Hepatocyte (in vitro differentiated cells): ENCODE results near the gene CYP17A1. TPM values are rescaled to one million over a fixed set of nuclear protein-coding genes. Genes with fewer than 3 reads are reported as not detected.

Experiments
- DNase-seq: peaks from one replicate; pipeline ENCODE4 v3.0.0-alpha.2; 2016; ENCODE audit warnings: low spot score
- H2AFZ ChIP-seq: fragments of 200-600 bp; sonication (generic); 2 replicates; pipeline ENCODE4 v1.6.0; 2016; ENCODE audit warnings: antibody characterized with exemption, mild to moderate bottlenecking
- H3K27ac ChIP-seq: fragments of 200-600 bp; sonication (generic); 2 replicates; pipeline ENCODE4 v1.5.1; 2016; ENCODE audit warnings: mild to moderate bottlenecking
- H3K27me3 ChIP-seq: fragments of 200-600 bp; sonication (generic); 2 replicates; pipeline ENCODE4 v1.6.1; 2016
- H3K36me3 ChIP-seq: fragments of 200-600 bp; sonication (generic); replicated peaks from 2 replicates; pipeline ENCODE4 v1.5.1; 2016; ENCODE audit warnings: low read depth; ENCODE audit not compliant: insufficient read depth
- H3K4me1 ChIP-seq: fragments of 200-600 bp; sonication (generic); 2 replicates; pipeline ENCODE4 v1.5.1; 2016; ENCODE audit warnings: mild to moderate bottlenecking, moderate library complexity; ENCODE audit not compliant: insufficient read depth
- H3K4me2 ChIP-seq: fragments of 200-600 bp; sonication (generic); 2 replicates; pipeline ENCODE4 v1.6.0; 2016
- H3K4me3 ChIP-seq: fragments of 200-600 bp; sonication (generic); 2 replicates; pipeline ENCODE4 v1.5.1; 2016; ENCODE audit warnings: mild to moderate bottlenecking
- H3K79me2 ChIP-seq: fragments of 200-600 bp; sonication (generic); 2 replicates; pipeline ENCODE4 v1.6.0; 2017; ENCODE audit warnings: mild to moderate bottlenecking
- H3K9me2 ChIP-seq: fragments of 200-600 bp; sonication (generic); replicated peaks from 2 replicates; pipeline ENCODE4 v1.6.0; 2017; ENCODE audit warnings: mild to moderate bottlenecking; ENCODE audit not compliant: insufficient read depth
- H3K9me3 ChIP-seq: fragments of 200-600 bp; sonication (generic); 2 replicates; pipeline ENCODE4 v1.5.1; 2016; ENCODE audit warnings: low read depth, mild to moderate bottlenecking
- H4K20me1 ChIP-seq: fragments of 200-600 bp; sonication (generic); 2 replicates; pipeline ENCODE4 v1.6.0; 2016; ENCODE audit warnings: mild to moderate bottlenecking; ENCODE audit not compliant: insufficient read depth, poor library complexity, severe bottlenecking
- CTCF ChIP-seq: fragments of 200-600 bp; sonication (generic); IDR thresholded peaks from 2 replicates; pipeline ENCODE4 v1.5.1; 2016; ENCODE audit warnings: antibody characterized with exemption, mild to moderate bottlenecking; ENCODE audit not compliant: poor library complexity
- EZH2 ChIP-seq: fragments of 200-600 bp; sonication (generic); IDR thresholded peaks from 2 replicates; pipeline ENCODE4 v1.6.1; 2016; ENCODE audit warnings: antibody characterized with exemption, mild to moderate bottlenecking, borderline replicate concordance
- EZH2phosphoT487 ChIP-seq: fragments of 200-600 bp; sonication (generic); IDR thresholded peaks from one replicate; pipeline ENCODE4 v1.6.1; 2018; ENCODE audit warnings: antibody characterized with exemption, mild to moderate bottlenecking, low read depth, moderate library complexity; ENCODE audit not compliant: unreplicated experiment, severe bottlenecking
- WGBS: methylation state at CpG from one replicate; pipeline ENCODE4 v1.1.6; 2016; ENCODE audit warnings: low lambda C conversion rate; ENCODE audit errors: missing lambda C conversion rate; 5-methylcytosine and 5-hydroxymethylcytosine counted together
- polyA plus RNA-seq: library from polyadenylated mRNA; unstranded; fragments of >200 nt; fragmentation: Nextera tagmentation; extraction: Ambion mirVana; gene quantifications from 2 replicates; pipeline ENCODE4 v1.2.1, GENCODE V29; 2016
- total RNA-seq: library from RNA; depleted of rRNA; stranded (reverse); fragments of >200 nt; gene quantifications from 2 replicates; pipeline ENCODE4 v1.2.3, GENCODE V29; 2014

Gene CYP17A1
- total and polyA plus RNA-seq, 2 experiments from 2014 or later: not detected

DNA sequence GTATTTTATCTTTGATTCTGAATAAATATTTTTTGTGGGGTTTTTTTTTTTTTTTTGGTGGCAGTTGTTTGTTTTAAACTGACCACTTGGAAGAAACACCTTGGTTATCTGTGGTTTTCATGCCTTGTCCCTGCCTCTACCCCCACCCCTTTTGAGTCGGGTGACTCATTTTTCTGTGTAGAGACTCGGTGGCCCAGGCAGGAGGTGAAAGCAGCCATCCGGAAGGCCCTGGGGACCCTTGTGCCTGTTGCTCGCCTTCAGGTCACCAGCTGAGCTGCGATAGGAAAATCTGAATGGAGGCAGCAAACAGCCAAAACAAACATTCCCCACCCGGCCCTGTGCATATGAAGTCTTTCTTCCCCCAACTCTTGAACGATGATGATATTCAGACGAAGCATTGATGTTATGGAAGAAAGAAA is 22.8 kb downstream of the CYP17A1 start:
- Histone ChIP-seq H3K9me2 (no peaks in the 10 kb centered on the region), H3K4me3 (no peak overlapping the region), H2AFZ (peak overlapping the region; percentile 32), H4K20me1 (no peaks in the 10 kb centered on the region), H3K9me3 (no peaks in the 10 kb centered on the region), H3K79me2 (no peaks in the 10 kb centered on the region), H3K4me1 (peaks cover 24% of the 10 kb centered on the region), H3K36me3 (no peaks in the 10 kb centered on the region), H3K27ac (peak overlapping the region; percentile 95), H3K4me2 (peak overlapping the region; percentile 54), H3K27me3 (no peaks in the 10 kb centered on the region)
- DNase-seq: peak; percentile 60
- WGBS: 51% methylated on average over 8 of the region's 8 CpGs
- TF ChIP-seq CTCF (no peak), EZH2phosphoT487 (no peak), EZH2 (no peak)

- Histone ChIP-seq H3K9me3 (no peaks in the 10 kb centered on the region), H3K27me3 (no peaks in the 10 kb centered on the region), H2AFZ (no peak overlapping the region), H3K36me3 (no peaks in the 10 kb centered on the region), H3K4me2 (peak overlapping the region; percentile 5), H3K4me3 (no peak overlapping the region), H3K27ac (peak overlapping the region; percentile 95), H3K79me2 (no peaks in the 10 kb centered on the region), H4K20me1 (no peaks in the 10 kb centered on the region), H3K4me1 (peaks cover 24% of the 10 kb centered on the region), H3K9me2 (no peaks in the 10 kb centered on the region)
- no peak for TF ChIP-seq EZH2phosphoT487
- DNase-seq: peak; percentile 84
- WGBS: 60% methylated on average over 16 of the region's 16 CpGs
Observed at GRCh38 chr10:102813734-102814452, 23.3 kb downstream of the CYP17A1 start.

GRCh38 chr10:102813017-102813541 is 24.1 kb downstream of the CYP17A1 start:
- 99% methylated on average over 17 of the region's 17 CpGs for WGBS
- Histone ChIP-seq H3K79me2 (peaks cover 3% of the 10 kb centered on the region), H2AFZ (no peak overlapping the region), H3K36me3 (no peaks in the 10 kb centered on the region), H3K27ac (peak overlapping the region; percentile 95), H4K20me1 (no peaks in the 10 kb centered on the region), H3K27me3 (no peaks in the 10 kb centered on the region), H3K9me3 (no peaks in the 10 kb centered on the region), H3K4me3 (no peak overlapping the region), H3K4me2 (no peak overlapping the region), H3K4me1 (peaks cover 24% of the 10 kb centered on the region), H3K9me2 (no peaks in the 10 kb centered on the region)
- DNase-seq: no peak
- no peak for TF ChIP-seq EZH2phosphoT487
- no peak for TF ChIP-seq EZH2

GRCh38 chr10:102812231-102812876 is 24.9 kb downstream of the CYP17A1 start:
- Histone ChIP-seq H4K20me1 (no peaks in the 10 kb centered on the region), H3K4me1 (peaks cover 24% of the 10 kb centered on the region), H2AFZ (no peak overlapping the region), H3K36me3 (no peaks in the 10 kb centered on the region), H3K79me2 (peaks cover 10% of the 10 kb centered on the region), H3K9me3 (no peaks in the 10 kb centered on the region), H3K4me3 (no peak overlapping the region), H3K9me2 (no peaks in the 10 kb centered on the region), H3K27ac (no peak overlapping the region), H3K4me2 (no peak overlapping the region), H3K27me3 (no peaks in the 10 kb centered on the region)
- 86% methylated on average over 8 of the region's 9 CpGs for WGBS
- TF ChIP-seq EZH2: no peak
- no peak for TF ChIP-seq CTCF
- no peak for TF ChIP-seq EZH2phosphoT487
- no peak for DNase-seq
